ENCODE measurements around the gene ZNF566. TPM values are rescaled to one million over a fixed set of nuclear protein-coding genes. Genes with fewer than 3 reads are reported as not detected.
A peak's percentile ranks its signal among the peaks of the same experiment; 100 is the strongest.

Gene ZNF566
- total and polyA plus RNA-seq, 2 of the 4 experiments (the other 2 are of a cell fraction): 3.0 to 4.8 TPM

DNA sequence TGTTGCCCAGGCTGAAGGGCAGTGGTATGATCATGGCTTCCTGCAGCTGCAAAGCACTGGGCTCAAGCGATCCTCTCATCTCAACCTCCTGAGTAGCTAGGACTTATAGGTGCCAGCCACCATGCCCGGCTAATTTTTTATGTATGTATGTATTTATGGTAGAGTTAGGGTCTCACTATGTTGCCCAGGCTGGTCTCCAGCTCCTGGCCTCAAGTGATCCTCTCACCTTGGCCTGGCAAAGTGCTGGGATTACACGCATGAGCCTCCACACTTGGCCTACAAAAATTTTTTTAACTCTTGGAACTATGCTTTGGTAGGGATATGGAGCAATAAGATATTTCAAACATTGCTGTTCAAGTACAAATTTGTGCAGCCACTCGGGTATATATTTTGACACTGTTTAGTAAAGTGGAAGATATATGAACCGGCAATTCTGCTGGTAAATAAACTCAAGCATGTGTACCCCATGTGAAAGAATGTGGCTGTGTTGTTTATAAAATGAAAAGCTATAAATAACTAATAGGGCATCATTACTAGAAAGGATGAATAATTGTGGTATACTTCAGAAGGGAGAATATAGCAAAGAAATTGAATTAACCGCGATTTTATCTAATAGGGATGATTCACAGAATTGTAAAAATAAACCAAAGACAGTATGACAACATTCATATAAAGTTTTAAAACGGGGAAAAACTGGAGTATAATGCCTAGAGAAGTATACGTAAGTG is 1.1 kb downstream of the ZNF566 start:
- Histone ChIP-seq H4K91ac (ENCODE audit: insufficient read depth, low read depth, low read length) (no peak overlapping the region), H3K27ac (ENCODE audit: insufficient read depth, low read length) (no peak overlapping the region), H3K79me1 (ENCODE audit: low read depth in 1 of 2, low read length in 2 of 2) (peaks cover 3 to 7% of the 10 kb centered on the region in 2 experiments; a peak in 2 of 4 replicates), H4K8ac (ENCODE audit: low read depth in 2 of 2, low read length in 2 of 2) (no peak overlapping the region), H3K9me1 (ENCODE audit: insufficient read depth, low read length) (peaks cover 4% of the 10 kb centered on the region), H2AFZ (replicated peaks; ENCODE audit: low read length, poor library complexity) (peak overlapping the region; percentile 100), H4K20me1 (ENCODE audit: insufficient read depth, low read length) (no peaks in the 10 kb centered on the region), H3K18ac (ENCODE audit: low read depth, low read length) (no peak overlapping the region), H3K23ac (ENCODE audit: low read depth, low read length) (no peak overlapping the region), H3K9me3 (ENCODE audit: control insufficient read depth, insufficient read depth, low read length) (peaks cover 2% of the 10 kb centered on the region; the same call in 1 of the 2 replicates), H4K5ac (ENCODE audit: low read depth, low read length) (no peak overlapping the region), H2BK120ac (ENCODE audit: low read depth, low read length) (no peak overlapping the region), H3K4me2 (ENCODE audit: low read depth, low read length) (peak overlapping the region; percentile 87), H3K14ac (replicated peaks; ENCODE audit: low read depth, low read length) (no peak overlapping the region), H2AK9ac (replicated peaks; ENCODE audit: low read depth, low read length, poor library complexity) (no peak overlapping the region), H2BK20ac (ENCODE audit: low read depth, low read length) (no peak overlapping the region), H3K9ac (ENCODE audit: low read depth, low read length) (peak overlapping the region; percentile 72), H2BK15ac (ENCODE audit: low read depth, low read length) (no peak overlapping the region), H3K4me1 (ENCODE audit: control insufficient read depth, insufficient read depth, low read length) (no peaks in the 10 kb centered on the region), H3K4me3 (ENCODE audit: insufficient read depth, low read depth, low read length) (peak overlapping the region; percentile 64), H2BK5ac (ENCODE audit: low read depth, low read length, poor library complexity, severe bottlenecking) (peak overlapping the region; percentile 22), H3K36me3 (ENCODE audit: control insufficient read depth, insufficient read depth, low read length) (0 out of 2 replicates have a peak, but pooled peaks cover 1% of the 10 kb centered on the region), H3K56ac (ENCODE audit: extremely low read depth, insufficient read depth, low read length) (no peak overlapping the region), H2AK5ac (ENCODE audit: low read depth, low read length) (no peak overlapping the region), H3K27me3 (ENCODE audit: control insufficient read depth, insufficient read depth, low read length) (no peaks in the 10 kb centered on the region), H3K4ac (ENCODE audit: low read depth, low read length) (no peak overlapping the region)
- ChIA-PET POLR2A (ENCODE audit: unreplicated experiment) (no interaction called here), CTCF (no interaction called here)
- intact Hi-C loops (cut with micrococcal nuclease) (loop anchor here (5.0 kb wide), 1 partner anchor 276 kb away; the partner anchor contains the start of gene ZNF565), dilution Hi-C loops (cut with HindIII; ENCODE audit: low sequenced_read_pairs, unreplicated experiment) (no loop called here), in situ Hi-C loops (cut with MboI; ENCODE audit: low sequenced_read_pairs) (loop anchor here (25.0 kb wide), 1 partner anchor 301 kb away; no protein-coding TSS in a partner anchor)
- DNase-seq (peak; percentile 53), ATAC-seq (ENCODE audit: low read depth) (no peak)
- BruUV-seq (replicated peaks): no TSS peak
- no CpG with 5 or more reads among the region's 9 CpGs for WGBS, 2 experiments (ENCODE audit: extremely low coverage in 2 of 2, insufficient read length in 1 of 2)
- no peak for TF ChIP-seq POLR2A (IDR thresholded peaks at IDR 0.05; ENCODE audit: low read depth, low read length)
- no peak for TF ChIP-seq MXI1 (IDR thresholded peaks at IDR 0.05; ENCODE audit: borderline replicate concordance, low read depth, low read length)
- no peak for TF ChIP-seq CHD1 (IDR thresholded peaks at IDR 0.05; ENCODE audit: low read depth, low read length)
- TF ChIP-seq MAZ (IDR thresholded peaks at IDR 0.05; ENCODE audit: borderline replicate concordance, low read depth, low read length): no peak
- TF ChIP-seq, protein P1, sequence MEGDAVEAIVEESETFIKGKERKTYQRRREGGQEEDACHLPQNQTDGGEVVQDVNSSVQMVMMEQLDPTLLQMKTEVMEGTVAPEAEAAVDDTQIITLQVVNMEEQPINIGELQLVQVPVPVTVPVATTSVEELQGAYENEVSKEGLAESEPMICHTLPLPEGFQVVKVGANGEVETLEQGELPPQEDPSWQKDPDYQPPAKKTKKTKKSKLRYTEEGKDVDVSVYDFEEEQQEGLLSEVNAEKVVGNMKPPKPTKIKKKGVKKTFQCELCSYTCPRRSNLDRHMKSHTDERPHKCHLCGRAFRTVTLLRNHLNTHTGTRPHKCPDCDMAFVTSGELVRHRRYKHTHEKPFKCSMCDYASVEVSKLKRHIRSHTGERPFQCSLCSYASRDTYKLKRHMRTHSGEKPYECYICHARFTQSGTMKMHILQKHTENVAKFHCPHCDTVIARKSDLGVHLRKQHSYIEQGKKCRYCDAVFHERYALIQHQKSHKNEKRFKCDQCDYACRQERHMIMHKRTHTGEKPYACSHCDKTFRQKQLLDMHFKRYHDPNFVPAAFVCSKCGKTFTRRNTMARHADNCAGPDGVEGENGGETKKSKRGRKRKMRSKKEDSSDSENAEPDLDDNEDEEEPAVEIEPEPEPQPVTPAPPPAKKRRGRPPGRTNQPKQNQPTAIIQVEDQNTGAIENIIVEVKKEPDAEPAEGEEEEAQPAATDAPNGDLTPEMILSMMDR (conservative IDR thresholded peaks at IDR 0.05; ENCODE audit: low read depth, low read length): no peak
- no peak for TF ChIP-seq RFX5 (IDR thresholded peaks at IDR 0.05; ENCODE audit: low read depth, low read length)

Data from IMR-90 (cell line).